Epidermal melanocyte (primary cell): ENCODE measurements around the gene UGT2B17.

Experiments
- DNase-seq: peaks from one replicate; pipeline ENCODE4 v3.0.0; 2011; ENCODE audit warnings: low spot score; ENCODE audit not compliant: insufficient read length

UGT2B17 gene

DNA sequence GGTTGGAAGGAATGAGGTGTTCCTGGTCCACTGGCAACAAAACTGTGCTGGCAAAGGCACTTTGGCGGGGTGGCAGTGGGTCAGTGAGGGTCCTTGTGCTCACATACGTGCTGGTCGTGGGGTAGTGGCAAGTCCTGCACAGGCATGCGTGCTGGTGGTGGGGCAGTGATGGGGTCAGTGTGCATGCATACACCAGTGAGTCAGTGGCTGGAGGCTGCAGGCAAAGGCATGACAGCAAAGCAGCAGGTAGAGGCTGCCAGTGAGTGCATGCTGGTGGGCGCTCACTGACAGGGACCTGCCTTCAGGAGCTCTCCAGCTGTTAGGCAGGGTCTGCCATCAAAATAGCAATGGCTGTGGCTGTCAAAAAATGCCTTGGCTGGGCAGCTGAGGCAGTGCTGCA is 86.8 kb downstream of the UGT2B17 start:
- DNase-seq = no peak
